GM20431 (cell line): Measurements from ENCODE around the gene MAPT.
"Not testable (repeated sequence)": the region's sequence is repeated elsewhere in the genome, so short reads cannot be mapped to it uniquely, and the experiment has no call there.

ENCODE experiments used
- in situ Hi-C: fragments of 300-500 bp; cut with MseI, MboI; formaldehyde crosslinking; loops from one replicate; pipeline ENCODE4 v1.15.0; 2020; ENCODE audit warnings: low sequenced_read_pairs; ENCODE audit not compliant: unreplicated experiment

Gene MAPT

GRCh38 chr17:45857977-45858708 lies 36.2 kb upstream of the MAPT start:
- in situ Hi-C loops, result no loop called here

GRCh38 chr17:45861165-45861564 lies 33.2 kb upstream of the MAPT start:
- in situ Hi-C loops, result no loop called here

GRCh38 chr17:45862127-45862526 lies 32.2 kb upstream of the MAPT start:
- in situ Hi-C loops, result not testable (repeated sequence)

GRCh38 chr17:45863857-45864654 lies 30.3 kb upstream of the MAPT start:
- in situ Hi-C loops, result no loop called here

GRCh38 chr17:45867171-45867570 lies 27.2 kb upstream of the MAPT start:
- in situ Hi-C loops, result no loop called here

- in situ Hi-C loops, result no loop called here
Observed at GRCh38 chr17:45867702-45868101, 26.7 kb upstream of the MAPT start.

- in situ Hi-C loops, result no loop called here
Observed at GRCh38 chr17:45868276-45868675, 26.1 kb upstream of the MAPT start.

- in situ Hi-C loops, result no loop called here
Observed at GRCh38 chr17:45869676-45870341, 24.5 kb upstream of the MAPT start.

- in situ Hi-C loops, result no loop called here
Observed at GRCh38 chr17:45870342-45870974, 23.9 kb upstream of the MAPT start.

GRCh38 chr17:45871718-45872117 lies 22.6 kb upstream of the MAPT start:
- in situ Hi-C loops, result no loop called here

- in situ Hi-C loops, result no loop called here
Observed at GRCh38 chr17:45873728-45874127, 20.6 kb upstream of the MAPT start.

- in situ Hi-C loops, result no loop called here
Observed at GRCh38 chr17:45874151-45874550, 20.2 kb upstream of the MAPT start.

GRCh38 chr17:45876539-45876938 lies 17.8 kb upstream of the MAPT start:
- in situ Hi-C loops, result no loop called here

GRCh38 chr17:45877467-45877866 lies 16.9 kb upstream of the MAPT start:
- in situ Hi-C loops, result no loop called here

GRCh38 chr17:45883063-45883462 lies 11.3 kb upstream of the MAPT start:
- in situ Hi-C loops, result no loop called here

- in situ Hi-C loops, result no loop called here
Observed at GRCh38 chr17:45886852-45887251, 7.5 kb upstream of the MAPT start.

- in situ Hi-C loops, result no loop called here
Observed at GRCh38 chr17:45888392-45888791, 6.0 kb upstream of the MAPT start.

- in situ Hi-C loops, result no loop called here
Observed at GRCh38 chr17:45889579-45889978, 4.8 kb upstream of the MAPT start.

GRCh38 chr17:45893725-45894021 lies 681 bp upstream of the MAPT start:
- in situ Hi-C loops, result no loop called here

- in situ Hi-C loops, result no loop called here
Observed at GRCh38 chr17:45895304-45895968, 1.1 kb downstream of the MAPT start.
